Common myeloid progenitor, CD34-positive (primary cell): Measurements from ENCODE around the gene SLC25A22.
A peak's percentile ranks its signal among the peaks of the same experiment; 100 is the strongest.

ENCODE experiments used
- CTCF ChIA-PET: fragments of 350-600 bp; sonication (Branson Sonifier 250); formaldehyde crosslinking; loops from one replicate; lab custom pipeline; 2021; ENCODE audit warnings: antibody characterized with exemption; lab: Charles Lee
- POLR2A ChIA-PET: fragments of 350-600 bp; sonication (Branson Sonifier 250); formaldehyde crosslinking; loops from one replicate; lab custom pipeline; 2021; ENCODE audit warnings: antibody characterized with exemption; lab: Charles Lee
- DNase-seq, 3 donors: peaks; one replicate each; pipeline versions ENCODE4 v3.0.0 to v3.0.0-alpha.2; 2013
- H3K27ac ChIP-seq, 2 experiments: 1 replicate in 1 of 2; 2 replicates in 1 of 2; pipeline ENCODE4 v1.7.0; 2013; ENCODE audit warnings: inconsistent platforms in 2 of 2, low read length in 2 of 2, mild to moderate bottlenecking in 2 of 2, low read depth in 1 of 2, moderate library complexity in 1 of 2; ENCODE audit not compliant: severe bottlenecking in 2 of 2, insufficient read depth in 1 of 2, poor library complexity in 1 of 2
- H3K27me3 ChIP-seq, 5 experiments: replicated peaks in 2 of 5; 1 replicate in 3 of 5; 2 replicates in 2 of 5; pipeline versions ENCODE4 v1.6.1 to v1.7.0; 2013; ENCODE audit warnings: low read length in 4 of 5, mild to moderate bottlenecking in 2 of 5, moderate library complexity in 2 of 5, inconsistent platforms in 1 of 5; ENCODE audit not compliant: insufficient read depth in 5 of 5, control insufficient read depth in 4 of 5
- H3K36me3 ChIP-seq, 4 experiments: 1 replicate in 2 of 4; 2 replicates in 2 of 4; pipeline versions ENCODE4 v1.6.1 to v1.7.0; 2013; ENCODE audit warnings: low read length in 3 of 4, control low read depth in 1 of 4, mild to moderate bottlenecking in 1 of 4; ENCODE audit not compliant: control insufficient read depth in 4 of 4, insufficient read depth in 4 of 4
- H3K4me1 ChIP-seq, 4 experiments: 1 replicate in 3 of 4; 2 replicates in 1 of 4; pipeline versions ENCODE4 v1.6.1 to v1.7.1; 2013; ENCODE audit warnings: low read length in 3 of 4, mild to moderate bottlenecking in 3 of 4, control low read depth in 1 of 4, inconsistent platforms in 1 of 4, moderate library complexity in 1 of 4; ENCODE audit not compliant: control insufficient read depth in 4 of 4, insufficient read depth in 4 of 4; ENCODE audit errors: control extremely low read depth in 1 of 4
- H3K4me3 ChIP-seq, 7 experiments: 1 replicate in 4 of 7; 2 replicates in 3 of 7; pipeline versions ENCODE4 v1.5.1 to v1.7.0; 2013; ENCODE audit warnings: mild to moderate bottlenecking in 7 of 7, low read length in 6 of 7, moderate library complexity in 6 of 7, inconsistent platforms in 2 of 7, low read depth in 2 of 7, control low read depth in 1 of 7; ENCODE audit not compliant: insufficient read depth in 4 of 7, control insufficient read depth in 1 of 7; ENCODE audit errors: extremely low read depth in 1 of 7
- H3K9me3 ChIP-seq, 5 experiments: 1 replicate in 4 of 5; 2 replicates in 1 of 5; pipeline versions ENCODE4 v1.6.1 to v1.7.1; 2013; ENCODE audit warnings: low read length in 4 of 5, mild to moderate bottlenecking in 2 of 5, inconsistent platforms in 1 of 5, low read depth in 1 of 5, moderate library complexity in 1 of 5; ENCODE audit not compliant: control insufficient read depth in 4 of 5, insufficient read depth in 2 of 5; ENCODE audit errors: control extremely low read depth in 1 of 5
- WGBS: methylation state at CpG from one replicate; pipeline ENCODE4 v1.1.5; 2013; ENCODE audit not compliant: insufficient coverage; 5-methylcytosine and 5-hydroxymethylcytosine counted together

Gene SLC25A22

DNA sequence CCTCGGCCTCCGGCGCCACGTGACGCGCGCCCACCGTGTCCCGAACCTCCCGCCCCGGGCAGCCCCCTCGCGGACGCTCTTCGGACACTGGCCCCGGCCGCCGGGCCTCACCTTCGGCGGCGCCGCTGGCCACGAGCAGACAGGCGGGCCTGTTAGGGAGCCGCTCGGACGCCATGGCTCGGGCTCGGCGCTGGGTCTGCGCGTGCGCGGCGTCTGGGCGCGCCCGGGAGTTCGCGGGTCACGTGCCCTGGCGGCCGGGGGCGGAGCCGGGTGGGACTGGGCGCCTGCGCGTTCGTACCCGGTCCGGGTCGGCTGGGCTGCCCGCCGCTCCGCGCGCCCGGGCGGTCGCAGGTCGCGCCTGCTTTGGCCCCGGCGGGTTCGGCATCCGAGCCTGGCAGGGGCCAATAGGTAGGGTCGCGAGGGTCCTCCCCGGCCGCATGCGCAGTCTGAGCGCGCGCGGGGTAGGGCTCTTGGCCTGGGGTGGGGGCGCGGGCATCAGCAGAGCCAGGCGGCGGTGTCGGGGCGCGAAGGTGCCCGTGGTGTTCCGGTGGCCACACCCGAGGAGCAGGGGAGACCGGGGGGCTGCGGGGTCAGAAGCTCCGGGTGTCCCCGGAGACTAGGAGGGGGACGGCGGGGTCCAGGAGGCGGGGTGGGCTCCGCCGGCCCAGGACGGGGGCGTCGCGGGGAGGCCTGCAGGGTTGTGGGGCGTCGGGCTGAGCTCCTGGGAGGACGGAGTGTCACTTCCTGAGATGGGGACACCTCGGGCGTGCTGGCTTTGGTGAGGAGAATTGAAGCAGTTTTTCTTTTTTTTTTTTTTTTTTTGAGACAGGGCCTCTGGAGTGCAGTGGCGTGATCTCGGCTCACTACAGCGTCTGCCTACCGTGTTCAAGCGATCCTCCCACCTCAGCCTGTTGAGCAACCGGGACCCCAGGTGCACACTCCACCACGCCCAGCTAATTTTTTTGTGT is 20.5 kb downstream of the SLC25A22 start, which contains the start of gene GATD1:
Gene GATD1 (minus strand): TSS at position 200 of the 968 bp plus-strand sequence. CDS start 25 bp downstream, at position 175.
- no peaks in the 10 kb centered on the region for H3K27me3 ChIP-seq
- peak within 1 kb of the TSS in 1 of 2 experiments; percentile 66 for H3K27ac ChIP-seq
- DNase-seq: peak; percentile 80 to 89 (median 86)
- ChIA-PET POLR2A (no interaction called here), CTCF (interaction anchor here (0.9 to 1.8 kb wide), 4 partner anchors 9 to 71 kb away, joined by 3 to 4 read pairs (median 3); no protein-coding TSS in a partner anchor)
- peaks cover 3 to 27% (median 11%) of the 10 kb centered on the region in 4 experiments for H3K36me3 ChIP-seq
- no peaks in the 10 kb centered on the region for H3K9me3 ChIP-seq
- under 1% methylated on average over 95 of the region's 110 CpGs for WGBS
- peak within 1 kb of the TSS; percentile 58 to 84 (median 75) for H3K4me3 ChIP-seq
- peaks cover 0 to 25% (median 19%) of the 10 kb centered on the region in 4 experiments for H3K4me1 ChIP-seq

DNA sequence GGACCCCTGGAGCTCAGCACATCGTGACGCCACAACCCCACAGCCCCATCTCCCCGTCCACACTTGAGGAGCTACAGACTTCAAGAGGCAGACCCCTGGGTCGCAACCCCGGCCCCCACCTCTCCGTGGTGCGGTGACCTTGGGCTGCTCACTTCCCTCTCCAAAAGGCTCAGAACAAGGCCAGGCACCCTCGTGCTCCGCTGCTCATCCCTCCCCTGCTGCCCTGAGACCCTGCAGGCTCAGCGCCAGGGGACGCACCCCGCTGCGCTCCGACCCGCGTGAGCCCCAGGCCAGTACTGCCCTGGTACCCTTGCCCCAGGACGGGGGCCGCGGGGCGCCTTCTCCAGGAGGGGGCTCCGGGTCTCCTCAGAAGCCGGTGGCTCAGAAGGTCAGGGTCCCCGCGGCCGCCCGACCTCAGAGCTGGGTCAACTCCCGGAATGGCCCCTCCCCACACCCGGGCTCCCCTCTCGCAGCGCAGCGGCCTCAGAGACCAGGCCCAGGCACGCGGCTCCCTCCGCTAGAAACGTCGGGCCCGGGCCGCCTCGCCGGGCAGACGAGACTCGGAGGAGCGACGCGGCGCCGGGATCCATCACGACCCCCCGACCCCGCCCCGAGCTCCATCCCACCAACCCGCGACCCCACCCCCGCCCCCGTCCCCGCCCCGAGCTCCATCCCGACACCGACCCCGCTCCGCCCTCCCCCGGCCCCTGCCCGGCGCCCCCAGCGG is 21.4 kb downstream of the SLC25A22 start:
- Histone ChIP-seq H3K9me3 (no peaks in the 10 kb centered on the region), H3K36me3 (peaks cover 4 to 36% (median 16%) of the 10 kb centered on the region in 4 experiments), H3K4me1 (peaks cover 0 to 25% (median 19%) of the 10 kb centered on the region in 4 experiments), H3K27ac (peak overlapping the region in 1 of 2 experiments; percentile 66), H3K4me3 (peak overlapping the region; percentile 58 to 84 (median 75)), H3K27me3 (no peaks in the 10 kb centered on the region)
- 2% methylated on average over 26 of the region's 65 CpGs for WGBS
- ChIA-PET CTCF (interaction anchor here (0.9 to 1.8 kb wide), 5 partner anchors 10 to 31 kb away, joined by 3 to 9 read pairs (median 4); no protein-coding TSS in a partner anchor), POLR2A (interaction anchor here (0.8 to 1.1 kb wide), 2 partner anchors 9 to 20 kb away, joined by 3 read pairs; no protein-coding TSS in a partner anchor)
- DNase-seq: peak in 2 of 3 donors; percentile 54 to 67

DNA sequence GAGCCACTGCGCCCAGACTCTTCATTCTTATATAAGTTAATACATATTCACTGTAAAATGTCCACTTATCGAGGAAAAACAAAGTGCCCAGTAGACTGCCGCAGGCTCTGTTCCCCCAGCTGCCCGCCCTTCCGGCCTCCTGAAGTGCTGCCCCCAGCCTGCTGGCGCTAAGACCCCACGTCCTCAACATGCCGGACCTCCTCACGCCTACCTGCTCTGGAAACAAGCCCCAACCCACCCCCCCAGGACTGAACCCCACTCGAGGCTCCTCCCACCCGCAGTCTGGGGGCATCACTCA is 21.9 kb downstream of the SLC25A22 start:
- peaks cover 4 to 41% (median 20%) of the 10 kb centered on the region in 4 experiments for H3K36me3 ChIP-seq
- no peaks in the 10 kb centered on the region for H3K27me3 ChIP-seq
- peak overlapping the region in 1 of 2 experiments; percentile 58 for H3K27ac ChIP-seq
- WGBS: 92% methylated on average over 5 of the region's 11 CpGs
- peaks cover 0 to 25% (median 19%) of the 10 kb centered on the region in 4 experiments for H3K4me1 ChIP-seq
- no peak for DNase-seq
- peak overlapping the region; percentile 20 to 84 (median 75) for H3K4me3 ChIP-seq
- ChIA-PET POLR2A (interaction anchor here (0.8 to 1.1 kb wide), 2 partner anchors 9 to 19 kb away, joined by 3 read pairs; no protein-coding TSS in a partner anchor), CTCF (interaction anchor here (0.9 to 1.8 kb wide), 6 partner anchors 10 to 30 kb away, joined by 3 to 9 read pairs (median 4); no protein-coding TSS in a partner anchor)
- no peaks in the 10 kb centered on the region for H3K9me3 ChIP-seq

DNA sequence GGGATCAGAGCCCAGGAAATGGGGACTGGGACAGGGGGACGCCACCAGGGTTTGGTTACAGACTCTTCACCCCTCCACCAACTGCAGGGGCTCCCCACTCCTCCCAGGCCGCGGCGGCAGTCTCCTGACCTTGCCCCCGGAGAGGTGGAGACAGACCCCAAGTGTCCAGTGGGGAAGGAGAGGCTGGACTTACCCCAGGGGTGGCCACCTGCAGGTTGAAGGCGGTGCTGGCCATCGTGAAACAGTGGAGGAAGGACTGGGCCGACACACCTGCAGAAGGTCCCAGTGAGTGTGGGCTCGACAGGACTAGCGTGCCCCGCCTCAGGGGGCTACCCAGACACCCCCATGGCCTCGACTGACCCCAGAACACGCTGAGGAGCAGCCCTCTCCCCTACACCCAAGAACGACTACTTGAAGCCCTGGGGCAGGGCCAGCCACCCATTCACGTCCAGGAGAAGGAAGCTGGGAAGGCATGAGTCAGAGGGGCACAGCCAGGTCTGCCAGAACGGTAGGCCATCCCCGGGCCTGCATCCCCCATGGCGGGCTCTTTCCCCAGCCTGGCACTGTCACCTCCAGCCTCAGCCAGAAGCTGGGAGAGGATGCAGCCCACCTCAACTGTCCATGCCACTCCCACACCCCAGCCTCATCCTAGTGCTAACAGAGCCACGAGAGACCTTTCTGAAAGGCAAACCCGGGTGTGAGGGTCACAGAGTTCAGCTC is 23.0 kb downstream of the SLC25A22 start:
- WGBS: 91% methylated on average over 11 of the region's 20 CpGs
- Histone ChIP-seq H3K27me3 (no peaks in the 10 kb centered on the region), H3K9me3 (no peaks in the 10 kb centered on the region), H3K4me1 (peaks cover 0 to 25% (median 19%) of the 10 kb centered on the region in 4 experiments), H3K4me3 (no peak overlapping the region), H3K36me3 (peaks cover 9 to 47% (median 25%) of the 10 kb centered on the region in 4 experiments), H3K27ac (peak overlapping the region in 1 of 2 experiments; percentile 25)
- CTCF ChIA-PET: interaction anchor here (0.6 to 1.8 kb wide), 9 partner anchors 9 to 1132 kb away, joined by 3 to 9 read pairs (median 3); no protein-coding TSS in a partner anchor
- POLR2A ChIA-PET: no interaction called here
- DNase-seq: no peak

DNA sequence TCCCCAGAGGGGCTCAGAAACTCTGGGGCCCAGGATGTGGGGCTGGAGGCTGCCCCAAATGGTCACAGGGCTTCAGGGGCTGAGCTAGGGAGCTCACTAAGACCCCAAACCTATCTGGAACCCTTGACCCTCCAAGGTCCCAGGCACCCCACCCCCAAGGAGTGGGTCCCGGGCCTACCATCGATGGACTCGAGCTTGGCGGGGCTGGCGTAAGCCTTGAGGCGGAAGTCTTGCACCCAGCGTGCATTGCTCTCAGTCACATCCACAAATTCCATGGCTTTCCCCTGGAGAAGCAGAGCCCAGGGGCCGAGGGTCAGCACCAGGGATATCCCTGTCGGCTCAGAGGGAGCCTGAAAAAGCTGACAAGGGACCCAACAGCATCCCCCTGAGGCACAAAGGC is 24.3 kb downstream of the SLC25A22 start:
- Histone ChIP-seq H3K4me1 (peaks cover 0 to 23% (median 19%) of the 10 kb centered on the region in 4 experiments), H3K9me3 (no peaks in the 10 kb centered on the region), H3K4me3 (no peak overlapping the region), H3K27me3 (no peaks in the 10 kb centered on the region), H3K36me3 (peaks cover 8 to 51% (median 27%) of the 10 kb centered on the region in 4 experiments), H3K27ac (no peak overlapping the region)
- ChIA-PET CTCF (interaction anchor here (0.9 kb wide), 1 partner anchor 20 kb away, joined by 3 read pairs; no protein-coding TSS in a partner anchor), POLR2A (no interaction called here)
- no peak for DNase-seq
- 83% methylated on average over 2 of the region's 9 CpGs for WGBS

DNA sequence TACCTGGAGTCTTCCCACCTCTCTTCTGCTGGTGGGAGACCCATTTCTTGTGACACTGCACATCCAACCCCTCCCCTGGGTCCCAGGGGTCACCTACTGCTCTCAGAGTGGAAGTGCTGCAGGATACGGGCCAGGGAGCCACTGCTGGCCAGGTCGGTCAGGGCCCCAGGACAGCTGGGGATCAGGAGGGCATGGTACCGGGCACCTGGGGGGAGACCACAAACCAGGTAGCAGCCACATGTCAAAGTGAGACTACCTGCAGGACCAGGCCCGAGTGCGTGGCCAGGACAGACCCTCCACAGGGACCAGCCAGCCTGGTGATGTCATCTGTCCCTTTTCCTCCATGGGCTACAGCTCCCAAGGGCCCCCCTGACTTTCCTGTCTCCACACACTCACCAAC is 24.7 kb downstream of the SLC25A22 start:
- peaks cover 0 to 20% (median 18%) of the 10 kb centered on the region in 4 experiments for H3K4me1 ChIP-seq
- H3K27ac ChIP-seq: no peak overlapping the region
- H3K36me3 ChIP-seq: peaks cover 8 to 51% (median 27%) of the 10 kb centered on the region in 4 experiments
- H3K4me3 ChIP-seq: no peak overlapping the region
- DNase-seq: no peak
- H3K27me3 ChIP-seq: no peaks in the 10 kb centered on the region
- no peaks in the 10 kb centered on the region for H3K9me3 ChIP-seq
- POLR2A ChIA-PET: no interaction called here
- CTCF ChIA-PET: interaction anchor here (0.9 kb wide), 1 partner anchor 20 kb away, joined by 3 read pairs; no protein-coding TSS in a partner anchor
- WGBS: 96% methylated on average over 5 of the region's 5 CpGs
